ENCODE results near the gene UGT1A7.
A peak's percentile ranks its signal among the peaks of the same experiment; 100 is the strongest.

UGT1A7 gene

DNA sequence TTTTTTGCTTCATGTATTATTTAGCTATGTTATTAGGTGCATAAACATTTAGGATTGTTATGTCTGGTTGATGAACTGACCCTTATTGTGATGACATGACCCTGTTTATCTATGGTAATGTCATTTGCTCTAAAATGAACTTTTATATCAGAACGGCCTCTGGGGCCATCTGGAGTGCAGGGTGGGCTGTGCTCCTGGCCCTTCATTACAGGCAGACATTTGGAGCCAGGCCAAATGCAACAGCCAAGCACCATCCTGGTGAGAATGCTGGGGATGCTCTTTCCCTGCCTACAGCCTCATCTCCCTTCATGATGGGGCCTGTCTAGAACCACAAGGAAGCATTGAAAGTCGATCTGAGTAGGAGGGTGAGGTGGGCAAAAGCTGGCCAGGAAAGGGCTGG, 134.6 kb downstream of the UGT1A7 start:
- Mint-ChIP-seq H3K4me1 (no peaks in the 10 kb centered on the region), H3K27ac (peak overlapping the region in 1 of 3 experiments; percentile 59), H3K4me3 (no peak overlapping the region), H3K36me3 (ENCODE audit: low read depth) (no peaks in the 10 kb centered on the region), H3K27me3 (ENCODE audit: low read depth) (peaks cover 9% of the 10 kb centered on the region), H3K9me3 (no peaks in the 10 kb centered on the region)
- TF ChIP-seq, protein P1, sequence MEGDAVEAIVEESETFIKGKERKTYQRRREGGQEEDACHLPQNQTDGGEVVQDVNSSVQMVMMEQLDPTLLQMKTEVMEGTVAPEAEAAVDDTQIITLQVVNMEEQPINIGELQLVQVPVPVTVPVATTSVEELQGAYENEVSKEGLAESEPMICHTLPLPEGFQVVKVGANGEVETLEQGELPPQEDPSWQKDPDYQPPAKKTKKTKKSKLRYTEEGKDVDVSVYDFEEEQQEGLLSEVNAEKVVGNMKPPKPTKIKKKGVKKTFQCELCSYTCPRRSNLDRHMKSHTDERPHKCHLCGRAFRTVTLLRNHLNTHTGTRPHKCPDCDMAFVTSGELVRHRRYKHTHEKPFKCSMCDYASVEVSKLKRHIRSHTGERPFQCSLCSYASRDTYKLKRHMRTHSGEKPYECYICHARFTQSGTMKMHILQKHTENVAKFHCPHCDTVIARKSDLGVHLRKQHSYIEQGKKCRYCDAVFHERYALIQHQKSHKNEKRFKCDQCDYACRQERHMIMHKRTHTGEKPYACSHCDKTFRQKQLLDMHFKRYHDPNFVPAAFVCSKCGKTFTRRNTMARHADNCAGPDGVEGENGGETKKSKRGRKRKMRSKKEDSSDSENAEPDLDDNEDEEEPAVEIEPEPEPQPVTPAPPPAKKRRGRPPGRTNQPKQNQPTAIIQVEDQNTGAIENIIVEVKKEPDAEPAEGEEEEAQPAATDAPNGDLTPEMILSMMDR (IDR thresholded peaks at IDR 0.05; ENCODE audit: unreplicated experiment in 3 of 3) = no peak

DNA sequence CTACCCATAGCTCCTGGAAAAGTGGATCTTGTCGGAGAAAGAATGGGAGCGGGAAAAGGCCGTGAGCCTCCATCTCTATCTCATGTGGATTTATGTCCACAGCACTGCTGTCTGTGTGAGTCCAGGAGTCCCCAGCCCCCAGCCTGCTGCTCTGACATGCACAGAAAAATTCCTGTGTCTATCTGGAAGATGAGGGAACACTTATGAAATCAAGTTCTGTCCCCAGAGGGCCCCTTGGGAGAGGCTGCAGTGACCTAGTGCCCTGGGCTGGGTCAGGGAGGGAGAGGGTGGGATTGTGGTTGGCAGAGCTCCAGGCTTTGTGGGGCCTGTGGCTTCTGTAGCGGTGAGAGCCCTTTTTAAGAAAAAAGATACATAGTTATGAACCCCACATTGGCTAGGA, 135.1 kb downstream of the UGT1A7 start:
- Mint-ChIP-seq H3K36me3 (ENCODE audit: low read depth) (no peaks in the 10 kb centered on the region), H3K4me1 (no peaks in the 10 kb centered on the region), H3K27ac (peak overlapping the region in 1 of 3 experiments; percentile 59), H3K9me3 (no peaks in the 10 kb centered on the region), H3K4me3 (no peak overlapping the region), H3K27me3 (ENCODE audit: low read depth) (peaks cover 8% of the 10 kb centered on the region)
- TF ChIP-seq, protein P1 (IDR thresholded peaks at IDR 0.05; ENCODE audit: unreplicated experiment in 3 of 3) = no peak

DNA sequence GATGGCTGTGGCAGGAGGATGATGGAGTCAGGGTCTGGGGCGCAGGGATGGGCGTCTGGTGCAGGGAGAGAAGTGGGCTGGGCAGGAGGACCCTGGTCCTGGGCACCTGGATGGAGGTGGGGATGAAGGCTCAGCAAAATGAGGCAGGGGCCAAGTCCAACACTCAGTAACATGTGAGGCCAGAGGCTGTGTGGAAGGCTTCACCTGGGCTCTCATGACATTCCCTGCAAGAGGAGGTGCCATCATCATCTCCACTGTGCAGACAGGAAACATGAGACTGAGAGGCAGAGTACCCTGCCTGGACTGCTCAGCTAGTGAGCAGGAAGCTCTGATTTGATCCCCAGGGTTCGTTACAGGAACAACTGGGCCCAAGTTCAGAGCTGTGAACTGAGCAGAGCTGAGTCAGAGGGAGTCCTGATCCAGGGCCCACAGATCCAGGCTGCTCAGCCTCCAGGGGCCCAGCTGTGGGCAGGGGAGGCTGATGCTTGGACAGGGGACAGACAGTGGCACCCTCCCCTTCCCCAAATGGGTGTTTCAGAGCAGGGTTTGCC, 135.7 kb downstream of the UGT1A7 start:
- Mint-ChIP-seq H3K27ac (no peak overlapping the region), H3K4me3 (no peak overlapping the region), H3K4me1 (no peaks in the 10 kb centered on the region), H3K9me3 (no peaks in the 10 kb centered on the region), H3K36me3 (ENCODE audit: low read depth) (no peaks in the 10 kb centered on the region), H3K27me3 (ENCODE audit: low read depth) (peaks cover 3% of the 10 kb centered on the region)
- TF ChIP-seq, protein P1 (IDR thresholded peaks at IDR 0.05; ENCODE audit: unreplicated experiment in 3 of 3) = no peak

DNA sequence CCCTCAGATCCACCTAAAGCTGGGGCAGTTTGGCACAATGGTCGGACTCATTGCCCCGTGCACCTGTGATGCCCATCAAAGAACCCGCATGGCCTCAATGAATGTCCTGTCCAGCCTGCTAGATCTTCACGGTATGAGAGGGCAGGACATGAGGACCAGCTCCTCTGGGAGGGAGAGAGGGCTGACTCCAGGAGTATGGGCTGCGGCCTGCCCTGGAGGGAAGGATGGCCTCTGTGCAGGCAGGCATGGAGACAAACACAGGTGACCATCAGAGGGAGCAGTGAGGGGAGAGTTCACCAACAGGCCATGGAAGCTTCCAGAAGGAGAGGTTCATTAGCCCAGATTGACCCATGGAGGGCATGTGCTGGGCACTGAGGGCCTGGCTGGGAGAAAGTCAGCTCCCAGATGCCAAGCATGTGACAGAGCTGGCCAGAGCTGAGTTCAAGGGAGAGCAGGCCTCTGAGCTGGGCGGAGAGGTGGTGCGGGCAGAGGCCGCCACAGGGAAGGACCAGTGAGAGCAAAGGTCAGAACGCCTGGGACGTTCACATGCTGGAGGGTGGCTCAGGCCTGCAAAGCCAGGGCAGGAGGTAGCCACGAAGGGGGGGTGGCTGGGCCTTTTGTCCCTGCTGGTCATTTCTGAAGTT, 136.4 kb downstream of the UGT1A7 start:
- H3K36me3 Mint-ChIP-seq (ENCODE audit: low read depth) = no peaks in the 10 kb centered on the region
- no peaks in the 10 kb centered on the region for H3K9me3 Mint-ChIP-seq
- H3K27me3 Mint-ChIP-seq (ENCODE audit: low read depth) = peaks cover 3% of the 10 kb centered on the region
- no peak overlapping the region for H3K27ac Mint-ChIP-seq
- TF ChIP-seq, protein P1 (IDR thresholded peaks at IDR 0.05; ENCODE audit: unreplicated experiment in 3 of 3) = no peak
- no peaks in the 10 kb centered on the region for H3K4me1 Mint-ChIP-seq
- no peak overlapping the region for H3K4me3 Mint-ChIP-seq

DNA sequence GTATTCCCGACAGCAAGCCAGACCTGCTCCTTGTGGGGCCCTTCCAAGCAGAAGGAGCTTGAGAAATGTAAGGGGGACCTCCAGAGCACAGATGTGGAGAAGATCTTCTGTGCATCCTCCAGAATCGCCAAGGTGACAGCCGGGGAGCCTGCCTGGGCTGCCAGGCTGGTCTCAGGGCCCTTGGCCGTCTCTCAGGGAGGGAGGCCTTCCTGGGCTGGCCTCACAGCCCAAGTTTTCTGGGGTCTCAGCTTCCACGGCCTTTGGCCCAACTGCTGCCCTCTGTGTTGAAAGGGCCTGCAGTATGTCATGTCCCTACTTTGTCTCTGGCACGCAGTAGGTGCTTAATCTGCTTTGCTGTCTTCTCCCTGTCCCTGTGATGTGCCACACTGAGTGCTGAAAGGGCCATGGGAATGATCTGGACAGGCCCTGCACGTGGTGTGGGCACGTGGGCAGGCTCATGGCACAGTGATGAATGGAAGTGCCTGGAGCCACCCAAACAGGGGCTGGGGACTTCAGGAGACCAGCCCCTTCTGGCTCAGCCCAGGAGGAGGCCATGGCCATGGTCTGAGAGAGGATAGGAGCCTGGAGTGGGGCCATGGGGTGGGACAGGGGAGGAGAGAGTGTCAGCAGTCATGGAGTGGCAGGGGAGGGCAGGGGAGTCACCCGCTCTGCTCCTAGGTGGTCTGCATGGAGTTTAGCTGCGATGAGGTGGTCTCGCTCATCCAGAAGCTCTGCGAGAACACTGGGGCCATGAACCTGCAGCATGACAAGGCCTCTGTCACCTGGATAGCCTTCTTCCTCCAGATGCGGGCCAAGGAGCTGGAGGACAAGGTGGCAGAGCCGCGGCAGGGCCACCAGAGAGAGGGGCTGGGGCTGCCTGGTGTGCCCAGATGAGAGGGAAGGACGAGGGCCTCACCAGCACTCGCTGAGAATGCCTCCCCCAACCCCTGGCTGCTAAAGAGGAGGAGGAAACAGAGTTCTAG, 137.2 kb downstream of the UGT1A7 start:
- TF ChIP-seq, protein P1 (IDR thresholded peaks at IDR 0.05; ENCODE audit: unreplicated experiment in 3 of 3) = no peak
- no peaks in the 10 kb centered on the region for H3K36me3 Mint-ChIP-seq (ENCODE audit: low read depth)

More for the DNA sequence above, 137.2 kb downstream of the UGT1A7 start:
- no peak overlapping the region for H3K27ac Mint-ChIP-seq
- H3K4me3 Mint-ChIP-seq = no peak overlapping the region
- no peaks in the 10 kb centered on the region for H3K9me3 Mint-ChIP-seq
- H3K4me1 Mint-ChIP-seq = no peaks in the 10 kb centered on the region
- peaks cover 3% of the 10 kb centered on the region for H3K27me3 Mint-ChIP-seq (ENCODE audit: low read depth)
